Hair follicular keratinocyte (primary cell): ENCODE results near the gene CSKMT. TPM values are rescaled to one million over a fixed set of nuclear protein-coding genes. Genes with fewer than 3 reads are reported as not detected.

Source experiments
- total RNA-seq: library from RNA; depleted of rRNA; stranded (reverse); fragments of >200 nt; gene quantifications from 2 replicates; pipeline ENCODE4 v1.2.3, GENCODE V29; 2015

The CSKMT gene, protein sequence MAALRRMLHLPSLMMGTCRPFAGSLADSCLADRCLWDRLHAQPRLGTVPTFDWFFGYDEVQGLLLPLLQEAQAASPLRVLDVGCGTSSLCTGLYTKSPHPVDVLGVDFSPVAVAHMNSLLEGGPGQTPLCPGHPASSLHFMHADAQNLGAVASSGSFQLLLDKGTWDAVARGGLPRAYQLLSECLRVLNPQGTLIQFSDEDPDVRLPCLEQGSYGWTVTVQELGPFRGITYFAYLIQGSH
- total RNA-seq: 7.8 and 19.2 TPM in 2 replicates

GRCh38 chr11:62665075-62665598 lies at the start of gene CSKMT, which contains the start of gene C11orf98:
Gene CSKMT (plus strand): TSS chr11:62665312. CDS start chr11:62665880, 568 bp downstream.
Gene C11orf98 (minus strand): TSS chr11:62665210. CDS start chr11:62665169, 41 bp downstream.

GRCh38 chr11:62621567-62622470 lies 43.3 kb upstream of the CSKMT start, which contains the start of gene B3GAT3:
Gene B3GAT3 (minus strand): TSS chr11:62621986. CDS start chr11:62621947, 39 bp downstream.

DNA sequence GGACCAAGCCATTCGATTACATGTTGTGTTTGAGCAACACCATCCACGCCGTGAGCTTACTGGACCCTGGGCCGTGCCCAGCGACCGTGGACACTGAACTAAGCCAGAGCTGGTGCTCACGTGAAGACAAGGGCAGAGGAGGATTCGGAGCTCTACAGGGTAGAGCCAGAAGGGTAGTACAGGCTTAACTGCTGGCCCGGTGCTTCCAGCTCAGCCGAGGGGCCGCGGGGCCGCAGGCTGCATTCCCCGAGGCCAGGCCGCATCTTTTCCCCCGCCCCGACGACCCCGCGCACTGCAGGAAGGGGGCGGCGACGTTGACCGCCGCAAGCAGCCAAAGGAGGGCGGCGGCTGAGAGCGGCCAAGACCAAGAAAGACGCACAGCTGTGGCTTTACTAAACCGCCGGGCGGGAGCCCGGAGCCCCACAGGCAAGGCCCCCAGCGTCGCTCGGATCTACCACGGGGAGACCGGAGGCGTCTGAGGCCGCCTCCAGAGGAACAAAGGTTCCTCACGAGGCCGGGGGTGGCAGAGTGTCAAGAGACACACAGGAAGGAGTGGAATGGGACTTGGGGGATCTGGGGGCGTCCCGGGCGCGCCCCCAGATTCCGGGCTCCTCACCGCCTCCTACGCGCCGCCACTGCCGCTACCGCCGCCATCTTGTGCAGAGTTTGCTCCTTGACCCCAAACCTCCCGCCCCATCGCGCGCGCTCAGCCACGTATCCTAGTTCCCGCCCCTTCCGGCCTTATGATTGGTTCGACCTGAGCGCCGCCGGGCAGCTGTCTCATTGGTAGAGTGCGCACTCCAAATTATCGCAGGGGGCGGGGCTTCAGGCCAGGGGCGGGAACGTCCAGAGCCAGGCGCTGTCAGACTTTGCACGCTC lies 18.9 kb upstream of the CSKMT start, which contains the start of gene GANAB:
GANAB (minus strand) TSS at position 668 of the 879 bp plus-strand sequence; CDS start at position 654, 14 bp downstream.

DNA sequence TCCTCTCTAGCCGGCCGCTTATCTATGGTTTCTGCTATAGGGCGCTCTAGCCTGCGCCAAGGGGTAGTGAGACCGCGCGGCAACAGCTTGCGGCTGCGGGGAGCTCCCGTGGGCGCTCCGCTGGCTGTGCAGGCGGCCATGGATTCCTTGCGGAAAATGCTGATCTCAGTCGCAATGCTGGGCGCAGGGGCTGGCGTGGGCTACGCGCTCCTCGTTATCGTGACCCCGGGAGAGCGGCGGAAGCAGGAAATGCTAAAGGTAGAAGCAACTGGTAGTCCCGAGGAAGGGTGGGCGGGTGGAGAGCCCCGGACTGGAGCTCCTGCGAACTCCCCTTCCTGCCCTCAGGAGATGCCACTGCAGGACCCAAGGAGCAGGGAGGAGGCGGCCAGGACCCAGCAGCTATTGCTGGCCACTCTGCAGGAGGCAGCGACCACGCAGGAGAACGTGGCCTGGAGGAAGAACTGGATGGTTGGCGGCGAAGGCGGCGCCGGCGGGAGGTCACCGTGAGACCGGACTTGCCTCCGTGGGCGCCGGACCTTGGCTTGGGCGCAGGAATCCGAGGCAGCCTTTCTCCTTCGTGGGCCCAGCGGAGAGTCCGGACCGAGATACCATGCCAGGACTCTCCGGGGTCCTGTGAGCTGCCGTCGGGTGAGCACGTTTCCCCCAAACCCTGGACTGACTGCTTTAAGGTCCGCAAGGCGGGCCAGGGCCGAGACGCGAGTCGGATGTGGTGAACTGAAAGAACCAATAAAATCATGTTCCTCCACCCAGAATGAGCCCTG lies 6.7 kb downstream of the CSKMT start, which contains the start of the genes LBHD1 and UQCC3:
LBHD1 (minus strand) TSS at position 660 of the 782 bp plus-strand sequence. CDS start 2,236 bp downstream, outside the sequence.
UQCC3 (plus strand) TSS at position 66 of the 782 bp plus-strand sequence; CDS start at position 139, 73 bp downstream.

GRCh38 chr11:62678770-62679696 lies 13.9 kb downstream of the CSKMT start, which contains the start of gene UBXN1:
Gene UBXN1 (minus strand): TSS chr11:62679073. CDS start chr11:62678923, 150 bp downstream.

DNA sequence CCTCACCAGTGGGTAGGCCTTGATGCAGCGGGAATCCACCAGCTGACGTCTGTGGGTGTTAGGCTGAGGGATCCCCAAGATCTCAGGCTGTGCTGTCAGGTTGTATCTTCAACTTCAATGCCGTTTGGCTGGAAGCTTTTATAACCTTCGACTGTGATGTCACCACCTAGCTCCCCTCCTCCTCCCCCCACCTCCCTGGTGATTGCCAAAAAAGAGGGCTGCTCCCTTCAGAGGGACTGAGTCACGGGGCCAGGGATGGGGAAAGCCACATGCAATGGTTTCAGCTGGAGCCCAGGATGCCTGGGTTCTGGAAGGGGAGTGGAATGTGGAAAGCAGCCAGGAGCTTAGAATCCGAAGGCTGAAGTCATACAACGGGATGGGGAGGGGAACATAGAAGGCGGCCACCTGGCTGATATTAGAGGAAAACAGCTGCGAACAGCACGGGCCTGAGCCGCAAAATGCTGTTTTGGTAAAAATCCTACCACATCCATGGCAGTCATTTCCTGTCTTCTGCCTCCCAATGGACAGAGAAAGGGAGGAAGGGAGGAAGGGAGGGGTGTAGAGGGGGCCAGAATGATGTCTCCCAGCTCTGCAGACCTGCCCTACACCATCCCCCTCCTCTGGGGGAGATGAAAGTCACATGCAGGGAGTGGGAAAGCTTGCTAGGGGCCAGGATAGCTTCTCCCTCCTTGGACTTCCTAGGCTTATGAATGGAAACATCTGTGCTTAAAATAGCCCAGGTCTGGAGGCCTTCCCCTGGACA lies 24.5 kb downstream of the CSKMT start, which contains the start of gene LRRN4CL:
LRRN4CL (minus strand) TSS at position 110 of the 763 bp plus-strand sequence. CDS start 1,022 bp downstream, outside the sequence.

GRCh38 chr11:62707277-62707861 lies 42.3 kb downstream of the CSKMT start, which contains the start of the genes BSCL2 and GNG3:
Gene BSCL2 (minus strand): TSS chr11:62707424. CDS start chr11:62707195, 229 bp downstream.
Gene GNG3 (plus strand): TSS chr11:62707676. CDS start chr11:62708296, 620 bp downstream.

Other genes starting within 250 kb of the CSKMT start
- not detected in 2 replicates for gene SCGB1A1, start 246.3 kb upstream of the CSKMT start, total RNA-seq
- 176 and 366 TPM in 2 replicates for gene AHNAK, start 118.5 kb upstream of the CSKMT start, total RNA-seq
- gene EEF1G, start 91.4 kb upstream of the CSKMT start, total RNA-seq: 1,936 and 2,201 TPM in 2 replicates
- 8.4 and 13.9 TPM in 2 replicates for gene TUT1, start 73.8 kb upstream of the CSKMT start, total RNA-seq
- gene MTA2, start 63.4 kb upstream of the CSKMT start, total RNA-seq: 97.5 and 169 TPM in 2 replicates
- gene EML3, start 52.5 kb upstream of the CSKMT start, total RNA-seq: 20.2 and 28.7 TPM in 2 replicates
- gene ROM1, start 52.1 kb upstream of the CSKMT start, total RNA-seq: 1.7 and 2.3 TPM in 2 replicates
- 42.0 and 47.1 TPM in 2 replicates for gene B3GAT3, start 43.3 kb upstream of the CSKMT start, total RNA-seq
- 188 TPM in 2 replicates for gene GANAB, start 18.7 kb upstream of the CSKMT start, total RNA-seq
- gene INTS5, start 12.0 kb upstream of the CSKMT start, total RNA-seq: 21.2 and 29.4 TPM in 2 replicates
- gene C11orf98, start 102 bp upstream of the CSKMT start, total RNA-seq: 53.8 and 88.1 TPM in 2 replicates
- 12.5 and 22.6 TPM in 2 replicates for gene UQCC3, start 6.4 kb downstream of the CSKMT start, total RNA-seq
- gene LBHD1, start 7.0 kb downstream of the CSKMT start, total RNA-seq: 2.4 and 3.4 TPM in 2 replicates
- 139 and 165 TPM in 2 replicates for gene UBXN1, start 13.8 kb downstream of the CSKMT start, total RNA-seq
- gene LRRN4CL, start 24.2 kb downstream of the CSKMT start, total RNA-seq: 0.08 TPM in 2 replicates
- gene BSCL2, start 42.1 kb downstream of the CSKMT start, total RNA-seq: 20.9 and 34.7 TPM in 2 replicates
- gene GNG3, start 42.4 kb downstream of the CSKMT start, total RNA-seq: not detected in 2 replicates
- 6.4 and 6.5 TPM in 2 replicates for gene HNRNPUL2, start 62.1 kb downstream of the CSKMT start, total RNA-seq
- 15.5 and 17.5 TPM in 2 replicates for gene TTC9C, start 63.2 kb downstream of the CSKMT start, total RNA-seq
- 5.0 and 6.1 TPM in 2 replicates for gene ZBTB3, start 88.8 kb downstream of the CSKMT start, total RNA-seq
- gene POLR2G, start 96.3 kb downstream of the CSKMT start, total RNA-seq: 125 and 151 TPM in 2 replicates
- 11.5 and 22.3 TPM in 2 replicates for gene TAF6L, start 106.1 kb downstream of the CSKMT start, total RNA-seq
- gene TMEM179B, start 122.1 kb downstream of the CSKMT start, total RNA-seq: 46.2 and 52.1 TPM in 2 replicates
- 42.2 and 53.8 TPM in 2 replicates for gene TMEM223, start 126.7 kb downstream of the CSKMT start, total RNA-seq
- 21.8 and 26.4 TPM in 2 replicates for gene NXF1, start 140.1 kb downstream of the CSKMT start, total RNA-seq
- gene STX5, start 166.7 kb downstream of the CSKMT start, total RNA-seq: 26.9 and 37.9 TPM in 2 replicates
- not detected in 2 replicates for gene TEX54, start 167.5 kb downstream of the CSKMT start, total RNA-seq
- gene WDR74, start 174.3 kb downstream of the CSKMT start, total RNA-seq: 65.8 and 125 TPM in 2 replicates
- gene SLC3A2, start 215.6 kb downstream of the CSKMT start, total RNA-seq: 855 and 957 TPM in 2 replicates